GM21825 (cell line): Measurements from ENCODE around the gene CCDC6.
"Not testable (repeated sequence)": the region's sequence is repeated elsewhere in the genome, so short reads cannot be mapped to it uniquely, and the experiment has no call there.

Source experiments
- ATAC-seq: cut with Tn5 transposase; IDR thresholded peaks from one replicate; pipeline ENCODE4 v1.9.1; 2021; ENCODE audit warnings: mild to moderate bottlenecking, moderate library complexity; ENCODE audit not compliant: unreplicated experiment

Gene CCDC6

DNA sequence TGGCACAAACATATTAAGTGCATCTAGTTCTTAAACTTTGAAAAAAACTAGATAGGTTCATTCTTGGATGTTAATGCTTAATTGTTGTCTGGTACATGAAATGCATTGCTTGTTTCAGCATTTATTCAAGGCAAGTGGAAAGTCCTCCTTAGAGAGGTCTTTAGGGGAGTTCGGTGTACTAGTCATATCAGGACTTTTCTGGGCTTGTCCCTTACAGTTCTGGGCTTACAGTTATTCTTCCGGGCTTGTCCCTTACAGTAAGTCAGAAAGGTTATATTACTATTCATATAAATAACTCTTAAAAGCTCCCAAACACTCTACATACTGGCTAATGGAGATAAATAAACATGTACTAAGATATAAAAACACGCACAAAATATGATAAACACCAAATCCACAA is 91.5 kb downstream of the CCDC6 start:
- no peak for ATAC-seq

- no peak for ATAC-seq
Measured at GRCh38 chr10:59812519-59813122, 93.7 kb downstream of the CCDC6 start.

DNA sequence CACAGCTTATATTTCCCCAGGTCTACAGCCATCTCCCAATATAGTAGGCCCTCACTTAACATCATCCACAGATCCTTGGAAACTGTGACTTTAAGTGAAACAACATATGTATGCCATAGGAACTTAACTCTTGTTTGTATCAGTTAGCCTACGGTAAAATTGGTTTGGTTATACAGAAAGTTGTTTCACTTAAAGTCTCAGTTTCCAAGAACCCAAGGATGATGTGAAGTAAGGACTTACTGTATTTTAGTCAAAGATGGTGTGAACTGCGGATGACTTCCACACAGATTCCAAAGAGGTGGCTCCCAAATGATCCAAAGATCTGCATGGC is 96.7 kb downstream of the CCDC6 start:
- ATAC-seq, result no peak

- ATAC-seq, result peak; percentile 91
Measured at GRCh38 chr10:59808896-59809643, 97.3 kb downstream of the CCDC6 start.

GRCh38 chr10:59807629-59808620 is 98.4 kb downstream of the CCDC6 start:
- ATAC-seq, result no peak

- peak; percentile 49 for ATAC-seq
Measured at GRCh38 chr10:59805014-59805413, 101.3 kb downstream of the CCDC6 start.

GRCh38 chr10:59804220-59804619 is 102.1 kb downstream of the CCDC6 start:
- no peak for ATAC-seq

GRCh38 chr10:59803714-59804113 is 102.6 kb downstream of the CCDC6 start:
- ATAC-seq, result no peak

DNA sequence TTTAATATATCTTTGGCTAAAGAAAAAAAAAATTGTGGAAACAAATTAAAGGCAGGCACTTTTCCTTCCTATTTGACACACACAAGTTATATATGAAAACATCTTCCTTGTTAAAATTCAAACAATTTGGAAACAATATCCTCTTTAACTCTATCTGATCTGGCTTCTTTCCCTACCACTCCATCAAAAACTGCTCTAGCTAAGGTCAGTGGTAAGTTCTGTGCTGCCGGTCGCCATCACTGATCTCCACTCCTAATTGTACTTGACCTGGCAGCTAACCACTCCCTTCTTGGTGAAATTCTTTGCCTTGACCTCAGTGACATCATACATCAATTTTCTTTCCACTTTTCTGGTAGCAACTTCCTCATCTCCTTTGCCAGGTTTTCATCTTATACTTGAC is 105.2 kb downstream of the CCDC6 start:
- ATAC-seq, result no peak

DNA sequence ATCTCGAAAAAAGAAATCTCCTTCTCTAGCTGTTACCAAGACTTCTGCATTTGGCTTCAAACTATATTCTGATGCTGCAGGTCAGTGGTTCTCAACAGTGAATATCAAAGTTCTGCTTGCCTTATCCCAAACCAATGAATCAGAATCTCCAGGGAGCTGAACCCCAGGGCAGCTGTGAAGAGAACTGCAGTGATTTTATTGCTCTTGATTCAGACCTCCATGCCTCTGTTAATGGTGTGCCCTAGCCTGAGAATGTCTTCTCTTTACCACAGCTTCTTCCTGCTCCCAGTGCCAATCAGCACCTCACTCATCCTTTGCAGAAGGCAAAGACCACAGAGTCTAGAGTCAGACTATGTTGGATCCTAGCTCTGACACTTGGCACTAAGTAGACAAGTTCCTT is 106.9 kb downstream of the CCDC6 start:
- no peak for ATAC-seq

GRCh38 chr10:59793919-59794318 is 112.4 kb downstream of the CCDC6 start:
- ATAC-seq, result no peak

GRCh38 chr10:59792812-59793211 is 113.5 kb downstream of the CCDC6 start:
- ATAC-seq, result no peak

- no peak for ATAC-seq
Measured at GRCh38 chr10:59791601-59792000, 114.8 kb downstream of the CCDC6 start.

GRCh38 chr10:59790080-59790479 is 116.3 kb downstream of the CCDC6 start:
- not testable (repeated sequence) for ATAC-seq

- not testable (repeated sequence) for ATAC-seq
Measured at GRCh38 chr10:59788914-59789313, 117.4 kb downstream of the CCDC6 start.

DNA sequence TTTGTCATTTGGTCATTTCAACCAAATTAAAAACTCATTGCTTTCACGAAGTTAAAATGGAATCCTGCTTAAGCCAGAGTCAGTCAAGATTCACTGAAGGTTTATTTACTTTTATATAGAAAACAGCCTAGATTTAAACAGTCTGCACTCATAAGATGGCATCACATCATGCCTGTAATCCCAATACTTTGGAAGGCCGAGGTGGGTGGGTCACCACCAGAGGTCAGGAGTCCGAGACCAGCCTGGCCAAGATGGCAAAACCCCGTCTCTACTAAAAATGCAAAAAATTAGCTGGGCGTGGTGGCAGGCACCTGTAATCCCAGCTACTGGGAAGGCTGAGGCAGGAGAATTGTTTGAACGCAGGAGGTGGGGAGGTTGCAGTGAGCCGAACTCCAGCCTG is 119.3 kb downstream of the CCDC6 start:
- not testable (repeated sequence) for ATAC-seq

GRCh38 chr10:59785476-59785875 is 120.9 kb downstream of the CCDC6 start:
- not testable (repeated sequence) for ATAC-seq

DNA sequence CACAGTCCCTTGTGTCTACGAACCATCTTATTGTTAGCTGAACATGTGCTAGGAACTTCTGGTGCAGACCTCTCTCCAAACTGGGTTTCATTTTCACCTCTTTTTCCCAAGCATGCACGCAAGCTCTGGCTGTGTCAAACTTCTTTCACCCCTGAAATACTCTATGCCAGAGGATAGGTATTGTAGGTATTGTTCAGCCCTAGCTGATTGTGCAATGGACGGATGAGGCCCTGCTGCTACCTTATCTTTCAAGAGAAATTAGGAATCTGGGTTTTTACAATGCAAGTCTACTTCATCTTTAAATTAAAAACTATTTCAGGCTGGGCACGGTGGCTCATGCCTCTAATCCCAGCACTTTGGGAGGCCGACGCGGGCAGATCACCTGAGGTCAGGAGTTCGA is 124.8 kb downstream of the CCDC6 start:
- ATAC-seq, result no peak

DNA sequence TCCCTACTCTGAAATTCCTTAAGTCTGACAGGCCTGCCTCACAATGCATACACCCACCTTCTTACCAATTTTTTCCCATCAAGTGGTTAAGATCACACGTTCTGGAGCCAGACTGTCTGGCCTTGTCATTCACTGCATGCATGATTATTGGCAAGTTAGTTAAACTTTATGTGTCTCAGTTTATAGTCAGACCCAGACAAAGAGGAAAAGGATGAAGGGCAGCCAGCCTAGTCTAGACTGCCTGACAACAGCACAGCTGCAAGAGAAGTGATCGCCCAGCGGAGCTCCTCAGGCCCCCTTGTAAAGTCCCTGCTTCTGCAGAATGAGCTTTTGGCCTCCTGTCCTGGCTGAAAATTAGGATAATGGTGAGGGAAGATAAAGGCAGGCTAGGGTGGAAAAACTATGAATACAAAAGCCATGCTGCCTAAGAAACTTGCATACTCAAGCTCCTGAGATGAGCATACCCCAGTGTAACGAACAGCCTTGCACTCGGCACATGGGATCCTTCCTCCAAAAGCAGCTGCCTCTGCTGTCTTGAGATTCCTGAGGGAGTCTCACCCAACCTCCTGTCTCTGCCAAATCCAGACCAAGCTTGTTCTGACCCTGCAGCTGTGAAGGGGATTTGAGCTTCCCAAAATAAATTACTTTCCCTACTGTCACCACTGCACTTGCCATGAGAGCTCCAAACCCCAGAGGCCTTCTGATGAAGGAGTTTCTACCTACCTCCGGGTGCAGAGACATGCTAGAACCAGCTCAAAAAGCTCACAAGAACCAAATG is 126.4 kb downstream of the CCDC6 start:
- ATAC-seq, result no peak

DNA sequence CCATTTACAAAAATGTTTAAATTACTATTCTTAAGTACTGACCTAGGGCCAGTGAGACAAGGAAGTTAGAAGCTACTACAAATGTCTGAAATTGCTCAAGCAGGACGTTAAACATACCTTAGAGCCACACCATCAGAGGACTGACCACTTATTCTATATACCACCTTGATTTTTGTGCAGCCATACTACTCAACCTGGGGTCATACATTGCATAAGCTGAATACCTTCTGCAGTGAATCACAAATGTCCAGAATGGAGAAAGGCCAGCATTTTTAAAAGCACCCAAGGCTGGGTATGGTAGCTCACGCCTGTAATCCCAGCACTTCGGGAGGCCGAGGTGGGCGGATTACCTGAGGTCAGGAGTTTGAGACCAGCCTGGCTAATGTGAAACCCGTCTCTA is 131.9 kb downstream of the CCDC6 start:
- no peak for ATAC-seq

- no peak for ATAC-seq
Measured at GRCh38 chr10:59773088-59773487, 133.3 kb downstream of the CCDC6 start.
